NB4 (cell line): Measurements from ENCODE around the gene FAM118A.

Source experiments
- POLR2A ChIP-seq: IDR thresholded peaks from 2 replicates; pipeline ENCODE4 v1.6.1; 2011; ENCODE audit warnings: mild to moderate bottlenecking; ENCODE audit not compliant: insufficient read length; ENCODE audit errors: extremely low read depth
- TF ChIP-seq, protein P1 (sequence below): IDR thresholded peaks from one replicate; pipeline ENCODE4 v1.5.1; 2012; ENCODE audit warnings: low read depth, low read length

DNA sequence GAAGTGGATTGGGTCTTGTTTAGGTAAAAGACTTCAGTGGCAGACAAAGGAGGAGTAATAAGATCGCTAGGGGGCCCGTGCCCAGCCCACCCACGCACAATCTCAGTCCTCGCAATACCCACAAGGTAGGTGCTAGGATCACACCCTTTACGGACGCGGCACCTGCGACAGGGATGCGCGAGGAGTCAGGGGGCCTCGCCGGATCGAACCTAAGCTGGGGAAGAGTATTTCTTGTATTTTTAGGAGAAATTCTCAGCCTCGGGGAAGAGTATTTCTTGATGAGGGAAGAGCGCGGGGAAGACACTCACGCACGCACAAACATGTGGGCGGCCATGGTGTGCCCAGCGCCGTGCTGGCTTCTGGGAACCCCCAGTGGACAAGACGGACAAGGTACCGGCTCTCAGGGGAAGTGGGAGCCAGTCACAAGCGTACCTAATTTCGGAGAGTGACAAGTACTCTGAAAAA is 745 bp upstream of the FAM118A start:
- TF ChIP-seq POLR2A = no peak
- TF ChIP-seq, protein P1, sequence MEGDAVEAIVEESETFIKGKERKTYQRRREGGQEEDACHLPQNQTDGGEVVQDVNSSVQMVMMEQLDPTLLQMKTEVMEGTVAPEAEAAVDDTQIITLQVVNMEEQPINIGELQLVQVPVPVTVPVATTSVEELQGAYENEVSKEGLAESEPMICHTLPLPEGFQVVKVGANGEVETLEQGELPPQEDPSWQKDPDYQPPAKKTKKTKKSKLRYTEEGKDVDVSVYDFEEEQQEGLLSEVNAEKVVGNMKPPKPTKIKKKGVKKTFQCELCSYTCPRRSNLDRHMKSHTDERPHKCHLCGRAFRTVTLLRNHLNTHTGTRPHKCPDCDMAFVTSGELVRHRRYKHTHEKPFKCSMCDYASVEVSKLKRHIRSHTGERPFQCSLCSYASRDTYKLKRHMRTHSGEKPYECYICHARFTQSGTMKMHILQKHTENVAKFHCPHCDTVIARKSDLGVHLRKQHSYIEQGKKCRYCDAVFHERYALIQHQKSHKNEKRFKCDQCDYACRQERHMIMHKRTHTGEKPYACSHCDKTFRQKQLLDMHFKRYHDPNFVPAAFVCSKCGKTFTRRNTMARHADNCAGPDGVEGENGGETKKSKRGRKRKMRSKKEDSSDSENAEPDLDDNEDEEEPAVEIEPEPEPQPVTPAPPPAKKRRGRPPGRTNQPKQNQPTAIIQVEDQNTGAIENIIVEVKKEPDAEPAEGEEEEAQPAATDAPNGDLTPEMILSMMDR = no peak
